Measurements from ENCODE around the gene FOLR1. TPM values are rescaled to one million over a fixed set of nuclear protein-coding genes. Genes with fewer than 3 reads are reported as not detected.
"Not testable (repeated sequence)": the region's sequence is repeated elsewhere in the genome, so short reads cannot be mapped to it uniquely, and the experiment has no call there.

Gene FOLR1
- polyA plus RNA-seq, 1 of the 3 experiments (the other 2 are of a cell fraction), result not detected

DNA sequence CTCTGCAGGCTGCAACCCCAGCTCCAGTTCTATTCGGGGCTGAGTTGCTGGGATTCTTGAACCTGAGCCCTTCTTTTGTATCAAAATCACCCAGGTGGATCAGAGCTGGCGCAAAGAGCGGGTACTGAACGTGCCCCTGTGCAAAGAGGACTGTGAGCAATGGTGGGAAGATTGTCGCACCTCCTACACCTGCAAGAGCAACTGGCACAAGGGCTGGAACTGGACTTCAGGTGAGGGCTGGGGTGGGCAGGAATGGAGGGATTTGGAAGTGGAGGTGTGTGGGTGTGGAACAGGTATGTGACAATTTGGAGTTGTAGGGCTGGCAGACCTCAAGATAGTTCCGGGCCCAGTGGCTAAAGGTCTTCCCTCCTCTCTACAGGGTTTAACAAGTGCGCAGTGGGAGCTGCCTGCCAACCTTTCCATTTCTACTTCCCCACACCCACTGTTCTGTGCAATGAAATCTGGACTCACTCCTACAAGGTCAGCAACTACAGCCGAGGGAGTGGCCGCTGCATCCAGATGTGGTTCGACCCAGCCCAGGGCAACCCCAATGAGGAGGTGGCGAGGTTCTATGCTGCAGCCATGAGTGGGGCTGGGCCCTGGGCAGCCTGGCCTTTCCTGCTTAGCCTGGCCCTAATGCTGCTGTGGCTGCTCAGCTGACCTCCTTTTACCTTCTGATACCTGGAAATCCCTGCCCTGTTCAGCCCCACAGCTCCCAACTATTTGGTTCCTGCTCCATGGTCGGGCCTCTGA, 3.8 kb downstream of the FOLR1 start:
- 82% methylated on average over 12 of the region's 12 CpGs for WGBS (ENCODE audit: low lambda C conversion rate)
- ChIA-PET CTCF (interaction anchor here (1.0 to 5.5 kb wide), 3 partner anchors 12 to 235 kb away, joined by 3 to 36 read pairs (median 5); no protein-coding TSS in a partner anchor), POLR2A (no interaction called here)

DNA sequence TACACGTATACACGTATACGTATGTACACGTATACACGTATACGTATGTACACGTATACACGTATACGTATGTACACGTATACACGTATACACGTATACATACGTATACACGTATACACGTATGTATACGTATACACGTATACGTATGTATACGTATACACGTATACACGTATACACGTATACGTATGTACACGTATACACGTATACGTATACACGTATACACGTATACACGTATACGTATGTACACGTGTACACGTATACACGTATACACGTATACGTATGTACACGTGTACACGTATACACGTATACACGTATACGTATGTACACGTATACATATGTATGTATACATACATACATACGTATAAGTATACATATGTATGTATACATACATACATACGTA, 9.5 kb downstream of the FOLR1 start:
- H3K4me3 ChIP-seq (ENCODE audit: low read depth in 2 of 2, low read length in 1 of 2); H3K9me2 ChIP-seq; DNase-seq; H3F3A ChIP-seq (replicated peaks; ENCODE audit: insufficient read depth); H3K9ac ChIP-seq; H3K36me3 ChIP-seq (replicated peaks in 1 of 2; ENCODE audit: control insufficient read depth in 1 of 2, insufficient read depth in 2 of 2, low read length in 1 of 2); H3K27ac ChIP-seq (ENCODE audit: low read depth in 2 of 2, low read length in 1 of 2); H3K4me1 ChIP-seq (ENCODE audit: control insufficient read depth in 1 of 2, insufficient read depth in 2 of 2, low read depth in 1 of 2, low read length in 1 of 2); H3K4me2 ChIP-seq; H3K79me2 ChIP-seq (ENCODE audit: insufficient read depth); POLR2A ChIA-PET; H3K27me3 ChIP-seq (ENCODE audit: insufficient read depth); H2AFZ ChIP-seq (ENCODE audit: low read depth); H3K9me3 ChIP-seq; H4K20me1 ChIP-seq (ENCODE audit: insufficient read depth): not testable (repeated sequence)
- CTCF ChIA-PET, result interaction anchor here (1.1 kb wide), 1 partner anchor 57 kb away, joined by 3 read pairs; no protein-coding TSS in a partner anchor
- 93% methylated on average over 43 of the region's 43 CpGs for WGBS (ENCODE audit: low lambda C conversion rate)

More for the DNA sequence above, 3.8 kb downstream of the FOLR1 start:
- H3K27me3 ChIP-seq (ENCODE audit: insufficient read depth), result no peaks in the 10 kb centered on the region
- no peak overlapping the region for H3K9ac ChIP-seq
- no peaks in the 10 kb centered on the region for H3K79me2 ChIP-seq (ENCODE audit: insufficient read depth)
- no peak overlapping the region for H3K4me2 ChIP-seq
- no peak overlapping the region for H2AFZ ChIP-seq (ENCODE audit: low read depth)
- peaks cover 2% of the 10 kb centered on the region for H3F3A ChIP-seq (replicated peaks; ENCODE audit: insufficient read depth)
- no peaks in the 10 kb centered on the region for H4K20me1 ChIP-seq (ENCODE audit: insufficient read depth)
- DNase-seq, result no peak
- no peaks in the 10 kb centered on the region for H3K9me3 ChIP-seq
- no peaks in the 10 kb centered on the region for H3K9me2 ChIP-seq
- TF ChIP-seq CHD2 (IDR thresholded peaks at IDR 0.05; ENCODE audit: low read length, partially characterized antibody) (no peak), RFX5 (IDR thresholded peaks at IDR 0.05; ENCODE audit: low read length) (no peak), TCF12 (IDR thresholded peaks at IDR 0.05) (no peak), SMC3 (IDR thresholded peaks at IDR 0.05; ENCODE audit: low read depth, low read length) (no peak), FOSL2 (IDR thresholded peaks at IDR 0.05; ENCODE audit: borderline replicate concordance, low read depth) (no peak), POLR2AphosphoS5 (IDR thresholded peaks at IDR 0.05; ENCODE audit: low read depth, low read length) (no peak), TAF1 (IDR thresholded peaks at IDR 0.05; ENCODE audit: borderline replicate concordance, low read depth, low read length) (no peak), NRF1 (IDR thresholded peaks at IDR 0.05; ENCODE audit: low read depth, low read length) (no peak), JUND (IDR thresholded peaks at IDR 0.05) (no peak), TEAD4 (IDR thresholded peaks at IDR 0.05; ENCODE audit: borderline replicate concordance, insufficient read depth) (no peak), NFIC (IDR thresholded peaks at IDR 0.05; ENCODE audit: borderline replicate concordance) (no peak), RAD21 (IDR thresholded peaks at IDR 0.05; ENCODE audit: low read length) (no peak)
- TF ChIP-seq, protein P1, sequence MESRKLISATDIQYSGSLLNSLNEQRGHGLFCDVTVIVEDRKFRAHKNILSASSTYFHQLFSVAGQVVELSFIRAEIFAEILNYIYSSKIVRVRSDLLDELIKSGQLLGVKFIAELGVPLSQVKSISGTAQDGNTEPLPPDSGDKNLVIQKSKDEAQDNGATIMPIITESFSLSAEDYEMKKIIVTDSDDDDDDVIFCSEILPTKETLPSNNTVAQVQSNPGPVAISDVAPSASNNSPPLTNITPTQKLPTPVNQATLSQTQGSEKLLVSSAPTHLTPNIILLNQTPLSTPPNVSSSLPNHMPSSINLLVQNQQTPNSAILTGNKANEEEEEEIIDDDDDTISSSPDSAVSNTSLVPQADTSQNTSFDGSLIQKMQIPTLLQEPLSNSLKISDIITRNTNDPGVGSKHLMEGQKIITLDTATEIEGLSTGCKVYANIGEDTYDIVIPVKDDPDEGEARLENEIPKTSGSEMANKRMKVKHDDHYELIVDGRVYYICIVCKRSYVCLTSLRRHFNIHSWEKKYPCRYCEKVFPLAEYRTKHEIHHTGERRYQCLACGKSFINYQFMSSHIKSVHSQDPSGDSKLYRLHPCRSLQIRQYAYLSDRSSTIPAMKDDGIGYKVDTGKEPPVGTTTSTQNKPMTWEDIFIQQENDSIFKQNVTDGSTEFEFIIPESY (IDR thresholded peaks at IDR 0.05; ENCODE audit: borderline replicate concordance, low read depth), result no peak
- TF ChIP-seq, protein P2, sequence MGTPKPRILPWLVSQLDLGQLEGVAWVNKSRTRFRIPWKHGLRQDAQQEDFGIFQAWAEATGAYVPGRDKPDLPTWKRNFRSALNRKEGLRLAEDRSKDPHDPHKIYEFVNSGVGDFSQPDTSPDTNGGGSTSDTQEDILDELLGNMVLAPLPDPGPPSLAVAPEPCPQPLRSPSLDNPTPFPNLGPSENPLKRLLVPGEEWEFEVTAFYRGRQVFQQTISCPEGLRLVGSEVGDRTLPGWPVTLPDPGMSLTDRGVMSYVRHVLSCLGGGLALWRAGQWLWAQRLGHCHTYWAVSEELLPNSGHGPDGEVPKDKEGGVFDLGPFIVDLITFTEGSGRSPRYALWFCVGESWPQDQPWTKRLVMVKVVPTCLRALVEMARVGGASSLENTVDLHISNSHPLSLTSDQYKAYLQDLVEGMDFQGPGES (IDR thresholded peaks at IDR 0.05; ENCODE audit: low read depth, low read length), result no peak
- TF ChIP-seq, protein P3, sequence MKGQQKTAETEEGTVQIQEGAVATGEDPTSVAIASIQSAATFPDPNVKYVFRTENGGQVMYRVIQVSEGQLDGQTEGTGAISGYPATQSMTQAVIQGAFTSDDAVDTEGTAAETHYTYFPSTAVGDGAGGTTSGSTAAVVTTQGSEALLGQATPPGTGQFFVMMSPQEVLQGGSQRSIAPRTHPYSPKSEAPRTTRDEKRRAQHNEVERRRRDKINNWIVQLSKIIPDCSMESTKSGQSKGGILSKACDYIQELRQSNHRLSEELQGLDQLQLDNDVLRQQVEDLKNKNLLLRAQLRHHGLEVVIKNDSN (IDR thresholded peaks at IDR 0.05; ENCODE audit: borderline replicate concordance, low read depth), result no peak
- H3K4me3 ChIP-seq (ENCODE audit: low read depth in 2 of 2, low read length in 1 of 2), result no peak overlapping the region
- H3K36me3 ChIP-seq (replicated peaks in 1 of 2; ENCODE audit: control insufficient read depth in 1 of 2, insufficient read depth in 2 of 2, low read length in 1 of 2), result no peaks in the 10 kb centered on the region
- H3K4me1 ChIP-seq (ENCODE audit: control insufficient read depth in 1 of 2, insufficient read depth in 2 of 2, low read depth in 1 of 2, low read length in 1 of 2), result no peaks in the 10 kb centered on the region
- H3K27ac ChIP-seq (ENCODE audit: low read depth in 2 of 2, low read length in 1 of 2), result no peak overlapping the region
